HG03159 (cell line): Measurements from ENCODE around the gene BMX.

Experiments used
- ATAC-seq: cut with Tn5 transposase; IDR thresholded peaks from one replicate; pipeline ENCODE4 v1.9.1; 2021; ENCODE audit warnings: mild to moderate bottlenecking, moderate library complexity; ENCODE audit not compliant: unreplicated experiment

BMX gene

DNA sequence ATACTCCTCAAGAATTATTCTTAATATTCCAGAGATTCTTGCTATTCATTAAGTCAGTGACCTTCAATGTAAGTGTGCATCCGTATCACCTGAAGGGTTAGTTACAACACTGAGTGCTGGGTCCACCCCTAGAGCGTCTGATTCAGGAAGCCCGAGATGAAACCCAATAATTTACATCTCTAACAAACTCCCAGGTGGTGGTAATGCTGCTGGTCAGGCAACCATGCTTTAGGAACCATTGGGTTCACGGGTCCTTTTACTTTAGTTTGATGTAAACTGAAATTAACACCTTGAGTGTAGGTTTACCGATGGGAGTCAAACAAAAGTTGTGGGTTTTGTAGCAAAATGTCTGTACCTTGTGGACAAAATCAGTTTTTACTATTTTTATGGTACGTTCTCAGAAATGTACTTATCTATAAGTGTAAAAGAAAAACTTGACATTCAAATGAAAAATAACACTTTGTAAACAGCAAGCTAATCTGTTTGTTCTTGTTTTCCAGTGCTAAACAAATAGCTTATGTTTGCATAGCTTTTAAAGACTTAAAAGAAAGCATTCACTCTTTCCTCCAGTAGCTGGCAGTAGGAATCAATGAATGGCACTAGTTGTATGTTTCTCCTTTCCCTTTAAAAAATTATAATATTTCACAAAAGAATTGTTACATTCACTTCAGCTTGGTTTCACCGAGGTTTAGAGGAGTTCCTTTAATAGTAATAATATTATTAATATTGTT, 67.4 kb downstream of the BMX start:
- no peak for ATAC-seq

DNA sequence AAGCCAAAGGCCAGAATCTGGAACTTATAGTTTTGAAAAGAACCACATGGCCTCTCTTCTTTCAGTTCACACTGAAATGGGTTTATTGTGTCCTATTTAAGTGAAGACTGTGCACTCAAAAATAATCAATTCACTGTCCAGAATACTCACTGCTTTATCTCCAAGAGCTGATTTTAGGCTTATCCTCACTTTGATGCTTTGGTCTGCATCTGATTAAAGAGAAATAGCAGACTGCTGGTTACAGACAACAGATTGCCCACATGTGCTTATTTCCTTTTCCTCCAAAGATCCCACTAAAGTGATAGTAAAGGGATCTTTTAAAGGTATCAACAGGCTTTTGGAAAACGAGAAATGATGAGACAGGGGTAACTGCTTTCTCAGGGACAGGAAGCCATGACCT, 69.5 kb downstream of the BMX start:
- ATAC-seq, result no peak

DNA sequence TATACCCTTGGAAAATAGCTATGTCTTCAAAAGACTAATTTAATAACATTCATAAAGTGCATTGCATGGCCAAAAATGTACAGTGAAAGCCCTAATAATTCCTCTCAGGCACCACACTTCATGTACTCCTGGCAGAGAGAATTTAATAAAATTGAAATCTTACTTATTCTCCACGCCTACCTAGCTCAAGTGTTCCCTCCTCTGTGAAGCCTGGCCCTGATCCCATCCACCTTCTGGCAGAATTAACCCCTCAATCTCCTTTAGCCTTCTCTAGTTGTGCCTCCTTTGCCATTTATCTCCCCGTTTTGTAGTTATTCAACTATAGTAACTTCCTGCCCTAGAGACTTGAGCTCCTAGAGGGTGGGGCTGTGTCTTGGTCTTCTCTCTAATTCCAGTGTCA, 73.4 kb downstream of the BMX start:
- no peak for ATAC-seq

- ATAC-seq, result no peak
Measured at GRCh38 chrX:15576019-15576418, 75.4 kb downstream of the BMX start.

GRCh38 chrX:15579778-15580747, 79.5 kb downstream of the BMX start:
- no peak for ATAC-seq

DNA sequence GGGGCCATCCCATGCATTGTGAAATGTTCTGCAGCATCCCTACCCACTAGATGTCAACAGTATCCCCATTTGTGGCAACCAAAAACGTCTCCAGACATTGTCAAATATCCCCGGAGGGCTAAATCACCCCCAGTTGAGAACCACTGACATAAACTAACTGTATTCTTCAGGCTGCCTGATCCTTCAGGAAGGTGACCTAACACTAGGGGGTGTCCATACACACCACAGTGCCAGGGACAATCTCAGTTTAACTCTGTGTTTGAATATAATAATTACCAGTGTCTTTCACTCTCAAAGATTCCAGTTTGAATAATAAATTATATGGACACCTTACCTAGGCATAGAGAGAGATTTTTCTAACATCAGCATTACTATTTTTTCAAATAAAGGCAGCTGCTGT, 93.8 kb downstream of the BMX start:
- no peak for ATAC-seq

- ATAC-seq, result no peak
Measured at GRCh38 chrX:15598026-15598425, 97.4 kb downstream of the BMX start.

DNA sequence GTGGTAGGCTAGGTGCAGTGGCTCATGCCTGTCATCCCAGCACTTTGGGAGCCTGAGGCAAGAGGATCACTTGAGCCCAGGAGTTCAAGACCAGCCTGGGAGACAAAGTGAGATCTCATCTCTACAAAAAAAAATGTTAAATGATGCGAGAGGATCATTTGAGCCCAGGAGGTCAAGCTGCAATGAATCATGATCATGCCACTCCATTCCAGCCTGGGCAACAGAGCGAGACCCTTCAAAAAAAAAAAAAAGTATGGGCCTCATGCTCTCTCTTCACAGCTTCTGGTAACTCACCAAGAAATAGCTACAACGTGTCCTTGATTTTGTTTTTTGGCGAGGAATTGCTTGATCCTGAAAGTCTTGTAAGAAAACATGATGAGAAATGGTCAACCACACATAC, 98.9 kb downstream of the BMX start:
- ATAC-seq, result no peak

GRCh38 chrX:15600049-15600448, 99.4 kb downstream of the BMX start:
- ATAC-seq, result no peak

DNA sequence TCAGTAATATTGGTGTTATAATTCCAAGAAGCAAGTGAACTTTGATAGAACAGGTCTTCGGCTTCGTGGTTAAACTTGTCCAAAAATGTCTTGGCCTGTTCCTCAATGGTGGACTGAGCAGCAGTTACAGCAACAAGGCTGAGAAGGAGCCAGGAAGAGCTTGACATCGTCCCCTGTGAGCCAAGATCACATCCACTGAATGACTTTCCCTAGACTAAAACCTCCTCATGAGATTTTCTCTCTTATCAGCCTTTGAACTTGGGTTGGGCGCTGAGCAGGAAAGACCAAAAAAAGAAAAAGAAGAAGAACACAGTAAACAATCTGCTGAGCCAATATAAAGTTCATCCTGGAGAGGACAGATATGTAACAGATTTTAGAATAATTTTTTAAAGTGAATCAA, 100.1 kb downstream of the BMX start, which contains the start of gene ACE2:
TSS of gene ACE2 (minus strand) at position 216 of the 400 bp plus-strand sequence. CDS start at position 167, 49 bp downstream.
- ATAC-seq, result no peak

DNA sequence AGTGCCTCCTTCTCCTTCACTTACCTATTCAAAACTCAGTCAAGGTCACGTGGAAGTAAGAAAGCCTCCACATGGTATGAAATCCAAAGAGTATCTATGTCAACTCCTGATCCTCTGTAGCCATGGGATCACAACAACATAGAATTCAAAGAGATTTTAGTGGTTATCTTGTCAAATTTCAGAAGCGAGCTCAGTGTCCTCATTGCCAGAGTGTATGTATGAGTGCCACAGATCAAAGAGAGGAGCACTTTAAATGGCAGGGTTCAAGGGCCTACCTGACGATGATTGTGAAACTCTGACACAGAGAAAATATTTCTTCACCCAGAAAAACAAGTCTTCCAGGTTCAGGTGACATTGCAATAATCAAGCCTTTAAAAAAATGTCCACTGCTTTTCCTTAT, 101.3 kb downstream of the BMX start:
- no peak for ATAC-seq

GRCh38 chrX:15602761-15603160, 102.2 kb downstream of the BMX start:
- ATAC-seq, result no peak

GRCh38 chrX:15605226-15605625, 104.6 kb downstream of the BMX start:
- ATAC-seq, result no peak
